Measurements from ENCODE around the gene SUPT7L.

SUPT7L gene

GRCh38 chr2:27663285-27664153, at the start of gene SUPT7L, which contains the start of gene SLC4A1AP (continued):
- TF ChIP-seq REST (tag by site-specific recombination; IDR thresholded peaks at IDR 0.05) (peak; percentile 66), ZNF37A (tag by site-specific recombination; IDR thresholded peaks at IDR 0.05) (no peak), ZNF169 (tag by site-specific recombination; IDR thresholded peaks at IDR 0.05) (no peak), HOXC10 (CRISPR knock-in tag; IDR thresholded peaks at IDR 0.05) (peak; percentile 93; the same call in 1 of the 2 replicates), KLF9 (tag by site-specific recombination; IDR thresholded peaks at IDR 0.05; ENCODE audit: low read depth) (peak; percentile 39; the same call in 1 of the 2 replicates), GLIS1 (tag by site-specific recombination; IDR thresholded peaks at IDR 0.05) (no peak), ZFP69B (tag by site-specific recombination; IDR thresholded peaks at IDR 0.05) (peak; percentile 87), ZNF623 (tag by site-specific recombination; IDR thresholded peaks at IDR 0.05) (peak; percentile 50), BCL11B (tag by site-specific recombination; IDR thresholded peaks at IDR 0.05; ENCODE audit: low read depth) (no peak), ZNF596 (tag by site-specific recombination; IDR thresholded peaks at IDR 0.05) (no peak), ZNF580 (tag by site-specific recombination; IDR thresholded peaks at IDR 0.05) (peak; percentile 96), ZBTB8A (tag by site-specific recombination; IDR thresholded peaks at IDR 0.05) (0 out of 2 replicates have a peak, but pooled peaks have one; percentile 27), ZNF510 (tag by site-specific recombination; IDR thresholded peaks at IDR 0.05; ENCODE audit: insufficient replicate concordance) (peak; percentile 9), ZNF148 (tag by site-specific recombination; IDR thresholded peaks at IDR 0.05; ENCODE audit: borderline replicate concordance) (0 out of 2 replicates have a peak, but pooled peaks have one; percentile 74), ZNF354C (tag by site-specific recombination; IDR thresholded peaks at IDR 0.05; ENCODE audit: borderline replicate concordance, low read depth) (no peak), ZNF155 (tag by site-specific recombination; IDR thresholded peaks at IDR 0.05) (no peak), ZNF629 (tag by site-specific recombination; IDR thresholded peaks at IDR 0.05) (peak; percentile 94), ZNF184 (tag by site-specific recombination; IDR thresholded peaks at IDR 0.05) (0 out of 2 replicates have a peak, but pooled peaks have one; percentile 61), ZNF341 (tag by site-specific recombination; IDR thresholded peaks at IDR 0.05; ENCODE audit: low read depth) (no peak), AEBP2 (tag by site-specific recombination; IDR thresholded peaks at IDR 0.05; ENCODE audit: borderline replicate concordance) (no peak), PRDM1 (tag by site-specific recombination; IDR thresholded peaks at IDR 0.05) (no peak), TRIM28 (IDR thresholded peaks at IDR 0.05; ENCODE audit: borderline replicate concordance, low read length) (peak; percentile 88), ZNF76 (tag by site-specific recombination; IDR thresholded peaks at IDR 0.05; ENCODE audit: borderline replicate concordance, low read depth) (peak; percentile 88), ZNF18 (tag by site-specific recombination; IDR thresholded peaks at IDR 0.05) (0 out of 2 replicates have a peak, but pooled peaks have one; percentile 13), ZNF146 (tag by site-specific recombination; IDR thresholded peaks at IDR 0.05) (peak; percentile 32; the same call in 1 of the 2 replicates), ZNF335 (tag by site-specific recombination; conservative IDR thresholded peaks at IDR 0.05) (peak; percentile 88), ZNF558 (tag by site-specific recombination; IDR thresholded peaks at IDR 0.05) (peak; percentile 66; the same call in 1 of the 2 replicates), ZNF701 (tag by site-specific recombination; IDR thresholded peaks at IDR 0.05) (no peak), ATF2 (tag by site-specific recombination; IDR thresholded peaks at IDR 0.05; ENCODE audit: low read depth) (peak; percentile 22; the same call in 1 of the 2 replicates)

Data from HEK293 (cell line).